Thyroid gland (tissue), 4 donors: ENCODE measurements around the gene GPR78.
"Not testable (repeated sequence)": the region's sequence is repeated elsewhere in the genome, so short reads cannot be mapped to it uniquely, and the experiment has no call there.

Experiments
- POLR2A ChIP-seq, 2 donors: fragments of 450-650 bp; IDR thresholded peaks; one replicate each; pipeline ENCODE4 v1.6.1; 2017; ENCODE audit warnings: antibody characterized with exemption in 2 of 2, mild to moderate bottlenecking in 2 of 2, moderate library complexity in 1 of 2
- TF ChIP-seq, protein P1 (sequence below), 6 experiments: fragments of 200-600 bp in 3 of 6; fragments of 450-650 bp in 3 of 6; sonication (generic) in 3 of 6; IDR thresholded peaks; one replicate each; pipeline ENCODE4 v1.5.1; 2016 to 2019; ENCODE audit warnings: antibody characterized with exemption in 6 of 6, mild to moderate bottlenecking in 2 of 6, inconsistent platforms in 1 of 6, moderate library complexity in 1 of 6

DNA sequence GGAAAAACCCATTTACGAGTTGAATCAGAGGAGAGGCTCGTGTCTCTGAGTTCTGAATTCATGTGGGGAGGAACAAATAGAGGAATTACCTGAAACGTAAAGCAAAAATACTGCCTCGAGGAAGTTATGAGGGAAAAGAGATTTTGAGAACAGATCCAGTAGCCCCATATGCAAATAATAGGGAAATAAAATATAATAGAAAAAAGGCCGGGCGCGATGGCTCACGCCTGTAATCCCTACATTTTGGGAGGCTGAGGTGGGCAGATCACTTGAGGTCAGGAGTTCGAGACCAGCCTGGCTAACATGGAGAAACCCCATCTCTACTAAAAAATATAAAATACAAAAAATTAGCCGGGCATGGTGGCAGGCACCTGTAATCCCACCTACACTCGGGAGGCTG, 54.6 kb downstream of the GPR78 start:
- TF ChIP-seq, protein P1, sequence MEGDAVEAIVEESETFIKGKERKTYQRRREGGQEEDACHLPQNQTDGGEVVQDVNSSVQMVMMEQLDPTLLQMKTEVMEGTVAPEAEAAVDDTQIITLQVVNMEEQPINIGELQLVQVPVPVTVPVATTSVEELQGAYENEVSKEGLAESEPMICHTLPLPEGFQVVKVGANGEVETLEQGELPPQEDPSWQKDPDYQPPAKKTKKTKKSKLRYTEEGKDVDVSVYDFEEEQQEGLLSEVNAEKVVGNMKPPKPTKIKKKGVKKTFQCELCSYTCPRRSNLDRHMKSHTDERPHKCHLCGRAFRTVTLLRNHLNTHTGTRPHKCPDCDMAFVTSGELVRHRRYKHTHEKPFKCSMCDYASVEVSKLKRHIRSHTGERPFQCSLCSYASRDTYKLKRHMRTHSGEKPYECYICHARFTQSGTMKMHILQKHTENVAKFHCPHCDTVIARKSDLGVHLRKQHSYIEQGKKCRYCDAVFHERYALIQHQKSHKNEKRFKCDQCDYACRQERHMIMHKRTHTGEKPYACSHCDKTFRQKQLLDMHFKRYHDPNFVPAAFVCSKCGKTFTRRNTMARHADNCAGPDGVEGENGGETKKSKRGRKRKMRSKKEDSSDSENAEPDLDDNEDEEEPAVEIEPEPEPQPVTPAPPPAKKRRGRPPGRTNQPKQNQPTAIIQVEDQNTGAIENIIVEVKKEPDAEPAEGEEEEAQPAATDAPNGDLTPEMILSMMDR (IDR thresholded peaks at IDR 0.05): not testable (repeated sequence)
- not testable (repeated sequence) for TF ChIP-seq POLR2A (IDR thresholded peaks at IDR 0.05)
